DND-41 (cell line): Measurements from ENCODE around the gene CCDC80.

Source experiments
- ATAC-seq: fragments of 200-7000 bp; cut with Tn5 transposase; 3 replicates; pipeline ENCODE4 v1.9.1; 2021; ENCODE audit warnings: low read depth; ENCODE audit not compliant: insufficient read depth
- DNase-seq: peaks from one replicate; pipeline ENCODE4 v3.0.0-alpha.2; 2020
- H2AFZ ChIP-seq: 2 replicates; pipeline ENCODE4 v1.6.0; 2012; ENCODE audit warnings: low read depth, low read length
- H3K27ac ChIP-seq: 2 replicates; pipeline ENCODE4 v1.5.1; 2012; ENCODE audit warnings: low read length, inconsistent platforms
- H3K27me3 ChIP-seq: fragments of 200-600 bp; sonication (generic); 2 replicates; pipeline ENCODE4 v1.6.0; 2012; ENCODE audit warnings: low read length, mild to moderate bottlenecking, inconsistent platforms; ENCODE audit not compliant: insufficient read depth, poor library complexity
- H3K36me3 ChIP-seq: 2 replicates; pipeline ENCODE4 v1.5.1; 2012; ENCODE audit warnings: low read length, inconsistent platforms; ENCODE audit not compliant: insufficient read depth
- H3K4me1 ChIP-seq: 2 replicates; pipeline ENCODE4 v1.5.1; 2012; ENCODE audit warnings: mild to moderate bottlenecking, low read length; ENCODE audit not compliant: insufficient read depth
- H3K4me2 ChIP-seq: 2 replicates; pipeline ENCODE4 v1.6.0; 2012; ENCODE audit warnings: mild to moderate bottlenecking, moderate library complexity, low read length, inconsistent platforms; ENCODE audit not compliant: insufficient read depth
- H3K4me3 ChIP-seq, 2 experiments: fragments of 200-600 bp in 1 of 2; shearing (Covaris generic) in 1 of 2; 2 replicates each; pipeline ENCODE4 v1.5.1; 2012 to 2016; ENCODE audit warnings: inconsistent platforms in 2 of 2, low read length in 2 of 2, mild to moderate bottlenecking in 2 of 2, low read depth in 1 of 2, moderate library complexity in 1 of 2
- H3K79me2 ChIP-seq: 2 replicates; pipeline ENCODE4 v1.6.0; 2012; ENCODE audit warnings: low read length, inconsistent platforms; ENCODE audit not compliant: insufficient read depth
- H3K9ac ChIP-seq: 2 replicates; pipeline ENCODE4 v1.6.0; 2012; ENCODE audit warnings: low read depth, mild to moderate bottlenecking, inconsistent platforms, low read length, moderate library complexity
- H3K9me3 ChIP-seq: 2 replicates; pipeline ENCODE4 v1.5.1; 2012; ENCODE audit warnings: low read length, moderate library complexity, mild to moderate bottlenecking, inconsistent platforms; ENCODE audit not compliant: insufficient read depth, severe bottlenecking
- H4K20me1 ChIP-seq: 2 replicates; pipeline ENCODE4 v1.6.0; 2012; ENCODE audit warnings: low read length; ENCODE audit not compliant: insufficient read depth
- CTCF ChIP-seq: IDR thresholded peaks from 2 replicates; pipeline ENCODE4 v1.5.1; 2012; ENCODE audit warnings: borderline replicate concordance, low read length, moderate library complexity, mild to moderate bottlenecking; ENCODE audit not compliant: poor library complexity, severe bottlenecking; ENCODE audit errors: extremely low read depth
- EZH2 ChIP-seq: IDR thresholded peaks from 3 replicates; pipeline ENCODE4 v1.6.1; 2012; ENCODE audit warnings: borderline replicate concordance, low read depth, mild to moderate bottlenecking, moderate library complexity, low read length, inconsistent platforms; ENCODE audit not compliant: severe bottlenecking

Gene CCDC80

GRCh38 chr3:112688819-112689218 is 47.9 kb upstream of the CCDC80 start:
- Histone ChIP-seq H3K4me3 (no peak overlapping the region), H3K36me3 (no peaks in the 10 kb centered on the region), H3K79me2 (no peaks in the 10 kb centered on the region), H4K20me1 (no peaks in the 10 kb centered on the region), H2AFZ (no peak overlapping the region), H3K4me2 (no peak overlapping the region), H3K9ac (no peak overlapping the region), H3K4me1 (no peaks in the 10 kb centered on the region), H3K27me3 (peaks cover 4% of the 10 kb centered on the region), H3K27ac (no peak overlapping the region), H3K9me3 (no peaks in the 10 kb centered on the region)
- DNase-seq (no peak), ATAC-seq (no peak)
- TF ChIP-seq EZH2 (no peak), CTCF (no peak)

GRCh38 chr3:112688085-112688769 is 47.3 kb upstream of the CCDC80 start:
- DNase-seq = no peak
- Histone ChIP-seq H3K27me3 (peaks cover 4% of the 10 kb centered on the region), H3K4me1 (no peaks in the 10 kb centered on the region), H3K79me2 (no peaks in the 10 kb centered on the region), H3K4me2 (no peak overlapping the region), H3K9ac (no peak overlapping the region), H2AFZ (no peak overlapping the region), H3K27ac (no peak overlapping the region), H3K36me3 (no peaks in the 10 kb centered on the region), H3K9me3 (no peaks in the 10 kb centered on the region), H4K20me1 (no peaks in the 10 kb centered on the region), H3K4me3 (no peak overlapping the region)
- TF ChIP-seq EZH2 = no peak
- no peak for TF ChIP-seq CTCF
- ATAC-seq = no peak

- Histone ChIP-seq H4K20me1 (no peaks in the 10 kb centered on the region), H3K36me3 (no peaks in the 10 kb centered on the region), H3K27me3 (peaks cover 4% of the 10 kb centered on the region), H3K4me2 (no peak overlapping the region), H3K4me3 (no peak overlapping the region), H3K79me2 (no peaks in the 10 kb centered on the region), H2AFZ (no peak overlapping the region), H3K27ac (no peak overlapping the region), H3K9ac (no peak overlapping the region), H3K9me3 (no peaks in the 10 kb centered on the region), H3K4me1 (no peaks in the 10 kb centered on the region)
- no peak for DNase-seq
- no peak for ATAC-seq
- TF ChIP-seq EZH2 = no peak
- no peak for TF ChIP-seq CTCF
These were observed 46.7 kb upstream of the CCDC80 start for GRCh38 chr3:112687616-112688015.
